Activated CD8-positive, alpha-beta T cell treated with anti-CD3 and anti-CD28 coated beads, Interleukin-2, amount 10 ng/mL, durations not matched to agents 7 days and 5 days (primary cell): ENCODE results near the gene AGXT. TPM values are rescaled to one million over a fixed set of nuclear protein-coding genes. Genes with fewer than 3 reads are reported as not detected.

Experiments used
- ATAC-seq: fragments of 150-1000 bp; cut with Tn5 transposase; one replicate; pipeline ENCODE4 v1.10.0; 2021; ENCODE audit warnings: moderate library complexity
- CTCF ChIA-PET: fragments of 350-600 bp; sonication (Branson Sonifier 250); formaldehyde crosslinking; loops from one replicate; lab custom pipeline; 2021; ENCODE audit warnings: antibody characterized with exemption; lab: Charles Lee
- POLR2A ChIA-PET: fragments of 350-600 bp; sonication (Branson Sonifier 250); formaldehyde crosslinking; loops from one replicate; lab custom pipeline; 2021; ENCODE audit warnings: antibody characterized with exemption; lab: Charles Lee
- DNase-seq: peaks from one replicate; pipeline ENCODE4 v3.0.0-alpha.2; 2020
- H3K27ac Mint-ChIP-seq: one replicate; pipeline ENCODE4 v1.8.0; 2021; ENCODE audit warnings: mild to moderate bottlenecking, mixed read lengths
- H3K27me3 Mint-ChIP-seq: one replicate; pipeline ENCODE4 v1.8.0; 2021; ENCODE audit warnings: low read depth, mixed read lengths
- H3K36me3 Mint-ChIP-seq: one replicate; pipeline ENCODE4 v1.8.0; 2021; ENCODE audit warnings: low read depth, mixed read lengths
- H3K4me1 Mint-ChIP-seq: one replicate; pipeline ENCODE4 v1.8.0; 2021; ENCODE audit warnings: low read depth, mixed read lengths
- H3K4me3 Mint-ChIP-seq: one replicate; pipeline ENCODE4 v1.8.0; 2021; ENCODE audit warnings: mild to moderate bottlenecking, mixed read lengths
- H3K9me3 Mint-ChIP-seq: one replicate; pipeline ENCODE4 v1.8.0; 2022; ENCODE audit warnings: mixed read lengths; ENCODE audit not compliant: insufficient read depth
- total RNA-seq, 2 experiments: library from RNA; stranded (reverse); gene quantifications; one replicate each; pipeline ENCODE4 v1.2.3, GENCODE V29; 2021

The AGXT gene
- total RNA-seq, 2 experiments from 2014 or later: not detected

DNA sequence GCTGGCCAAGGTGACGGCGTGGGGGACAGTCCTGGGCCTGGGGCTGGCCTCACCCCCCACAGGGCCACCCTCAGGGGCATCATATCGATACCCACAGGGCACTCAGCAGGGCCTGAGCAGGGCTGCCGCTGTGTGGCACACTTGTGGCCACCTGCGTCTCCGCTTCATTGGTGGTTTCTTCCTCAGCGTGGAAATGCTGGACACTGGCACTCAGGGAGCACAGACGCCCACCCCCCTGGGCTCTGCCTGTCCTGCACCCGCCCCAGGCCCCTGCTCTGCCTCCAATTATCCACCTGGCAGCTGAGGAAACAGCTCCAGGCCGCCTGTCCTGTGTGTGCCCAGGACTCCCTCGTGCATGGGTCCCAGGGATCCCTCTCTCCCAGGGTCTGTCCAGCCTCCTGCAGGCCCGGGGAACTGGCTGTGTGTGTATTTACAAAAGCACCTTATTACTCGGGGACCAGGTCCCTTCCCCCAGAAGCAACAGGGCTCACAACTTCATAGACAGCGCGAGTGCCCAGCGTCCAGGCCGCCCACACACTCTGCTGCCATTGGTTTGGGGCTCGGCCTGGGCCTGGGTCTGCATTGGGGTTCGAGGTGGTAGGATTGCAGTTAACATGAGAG lies 50.6 kb downstream of the AGXT start:
- H3K4me1 Mint-ChIP-seq: no peaks in the 10 kb centered on the region
- H3K36me3 Mint-ChIP-seq: no peaks in the 10 kb centered on the region
- H3K9me3 Mint-ChIP-seq: no peaks in the 10 kb centered on the region
- ATAC-seq: no peak
- no peak for DNase-seq
- no peak overlapping the region for H3K4me3 Mint-ChIP-seq
- no peak overlapping the region for H3K27ac Mint-ChIP-seq
- POLR2A ChIA-PET: no interaction called here
- peaks cover 3% of the 10 kb centered on the region for H3K27me3 Mint-ChIP-seq
- CTCF ChIA-PET: no interaction called here

DNA sequence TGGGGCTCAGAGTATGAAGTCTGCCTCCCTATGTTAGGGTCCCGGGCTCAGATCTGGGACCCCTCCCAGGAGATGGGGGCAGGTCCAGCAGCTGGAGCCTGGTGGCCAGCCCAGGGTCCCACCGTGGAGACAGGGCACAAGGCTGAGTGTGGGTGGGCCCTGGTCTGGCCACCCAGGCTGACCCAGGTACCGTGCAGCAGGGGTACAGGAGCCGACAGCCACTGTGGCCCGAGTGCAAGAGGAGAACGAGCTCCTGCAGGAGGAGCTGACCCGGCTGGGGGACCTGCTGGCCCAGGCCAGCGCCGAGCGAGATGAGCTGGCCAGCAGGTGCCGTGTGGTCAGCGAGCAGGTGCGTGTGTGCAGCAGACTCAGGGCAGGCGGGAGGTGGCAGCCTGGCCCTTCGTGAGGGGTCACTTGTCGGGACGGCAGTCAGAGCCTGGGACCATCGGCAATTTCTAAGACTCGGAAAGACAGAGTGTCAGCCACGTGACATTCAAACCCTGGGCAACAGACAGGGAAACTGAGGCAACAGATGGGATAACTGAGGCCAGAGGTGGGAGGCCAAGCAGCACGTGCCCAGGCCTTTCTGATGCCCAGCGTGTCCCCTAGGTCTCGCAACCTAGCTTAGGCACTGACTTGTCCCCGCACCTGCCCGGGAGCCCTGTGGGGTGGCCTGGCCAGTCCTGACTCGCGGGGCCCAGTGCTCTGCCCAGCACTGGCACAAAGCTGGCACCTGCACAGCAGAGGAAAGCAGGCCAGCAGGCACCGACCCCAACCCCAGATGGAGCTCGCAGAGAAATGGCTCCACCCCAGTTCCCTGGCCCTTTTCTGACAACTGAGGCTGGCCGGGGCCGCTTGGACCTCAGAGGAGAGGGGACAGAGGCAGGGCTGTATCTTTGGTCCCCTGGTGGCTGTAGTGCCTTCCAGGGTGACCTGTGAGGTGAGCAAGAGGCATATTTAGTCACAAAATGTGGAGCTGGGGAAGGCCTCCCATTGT lies 51.5 kb downstream of the AGXT start:
- no peaks in the 10 kb centered on the region for H3K36me3 Mint-ChIP-seq
- ATAC-seq (no peak), DNase-seq (no peak)
- no peak overlapping the region for H3K27ac Mint-ChIP-seq
- H3K4me3 Mint-ChIP-seq: no peak overlapping the region
- ChIA-PET CTCF (no interaction called here), POLR2A (no interaction called here)
- H3K4me1 Mint-ChIP-seq: no peaks in the 10 kb centered on the region
- H3K27me3 Mint-ChIP-seq: peaks cover 3% of the 10 kb centered on the region
- H3K9me3 Mint-ChIP-seq: no peaks in the 10 kb centered on the region

DNA sequence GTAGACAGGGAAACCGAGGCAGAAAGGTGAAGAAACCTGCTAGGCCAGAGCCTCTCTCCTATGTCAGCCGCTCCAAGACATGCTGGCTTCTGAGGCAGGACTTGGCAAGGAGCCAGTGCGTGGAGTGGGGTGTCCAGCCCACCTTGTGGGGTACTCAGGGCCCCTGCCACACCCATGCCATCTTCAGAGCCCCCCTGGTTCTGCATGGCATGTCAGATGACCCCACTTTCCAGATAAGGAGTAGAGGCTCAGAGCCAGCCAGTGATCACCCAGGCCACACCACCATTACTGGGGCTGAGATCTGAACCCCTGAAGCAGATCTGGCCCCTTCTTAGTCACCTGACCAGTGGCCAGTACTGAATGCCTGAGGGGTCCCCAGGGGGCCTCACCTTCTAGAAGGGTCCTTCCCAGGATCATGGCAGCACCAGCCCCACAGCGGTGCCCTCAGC lies 52.2 kb downstream of the AGXT start:
- ChIA-PET POLR2A (no interaction called here), CTCF (no interaction called here)
- ATAC-seq (no peak), DNase-seq (no peak)
- H3K9me3 Mint-ChIP-seq: no peaks in the 10 kb centered on the region
- H3K36me3 Mint-ChIP-seq: no peaks in the 10 kb centered on the region
- no peak overlapping the region for H3K4me3 Mint-ChIP-seq
- no peaks in the 10 kb centered on the region for H3K4me1 Mint-ChIP-seq
- H3K27me3 Mint-ChIP-seq: no peaks in the 10 kb centered on the region
- no peak overlapping the region for H3K27ac Mint-ChIP-seq

DNA sequence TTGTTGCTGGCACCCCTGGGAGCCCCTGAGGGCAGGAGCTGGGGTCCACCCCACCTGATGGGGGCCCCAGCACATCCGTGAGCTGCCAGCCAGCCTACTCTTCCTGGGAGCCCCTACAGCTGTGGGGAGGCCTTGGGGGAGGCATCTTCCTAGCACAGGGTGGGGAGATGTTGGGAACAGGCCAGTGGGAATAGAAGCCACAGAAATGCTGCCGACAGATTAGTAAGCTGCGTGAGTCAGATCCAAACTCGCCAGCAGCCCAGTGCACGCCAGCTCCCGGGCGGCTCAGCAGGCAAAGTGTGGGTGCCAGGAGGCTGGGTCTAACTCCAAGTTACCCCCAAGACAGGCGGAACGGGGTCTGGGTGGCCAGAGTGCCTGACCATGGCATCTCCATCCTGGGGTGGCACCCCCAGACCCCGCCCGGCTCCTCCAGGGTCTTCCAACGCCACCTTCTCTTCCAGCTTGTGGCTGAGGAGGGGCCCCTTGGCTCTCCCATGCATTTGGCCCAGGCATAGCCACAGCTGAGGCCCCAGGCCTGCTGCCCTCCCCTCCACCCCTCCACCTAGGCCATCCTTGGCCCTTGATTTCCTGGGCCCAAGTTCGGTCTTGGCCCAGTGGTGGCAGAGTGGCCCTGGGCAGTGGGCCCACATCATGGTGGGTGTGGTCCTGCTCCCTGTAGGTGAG lies 52.8 kb downstream of the AGXT start:
- H3K4me1 Mint-ChIP-seq: no peaks in the 10 kb centered on the region
- no peaks in the 10 kb centered on the region for H3K36me3 Mint-ChIP-seq
- no peaks in the 10 kb centered on the region for H3K27me3 Mint-ChIP-seq
- ChIA-PET CTCF (no interaction called here), POLR2A (no interaction called here)
- H3K4me3 Mint-ChIP-seq: no peak overlapping the region
- H3K9me3 Mint-ChIP-seq: no peaks in the 10 kb centered on the region
- ATAC-seq: no peak
- no peak overlapping the region for H3K27ac Mint-ChIP-seq
- DNase-seq: no peak

DNA sequence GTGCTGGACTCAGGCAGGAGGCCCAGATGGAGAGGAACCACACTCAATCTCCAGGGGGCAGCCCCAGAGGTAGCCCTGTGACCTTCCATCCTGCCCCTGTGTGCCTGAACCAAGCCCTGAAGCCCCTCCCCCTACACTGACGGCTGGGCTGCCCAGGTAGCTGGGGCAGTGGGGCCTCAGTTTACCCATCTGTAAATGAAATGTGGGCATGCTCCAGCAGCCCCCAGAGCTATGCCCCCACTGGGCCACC lies 53.3 kb downstream of the AGXT start:
- Mint-ChIP-seq H3K9me3 (no peaks in the 10 kb centered on the region), H3K36me3 (no peaks in the 10 kb centered on the region), H3K27me3 (no peaks in the 10 kb centered on the region), H3K27ac (no peak overlapping the region), H3K4me3 (no peak overlapping the region), H3K4me1 (no peaks in the 10 kb centered on the region)
- no peak for ATAC-seq
- ChIA-PET CTCF (no interaction called here), POLR2A (no interaction called here)
- DNase-seq: no peak

DNA sequence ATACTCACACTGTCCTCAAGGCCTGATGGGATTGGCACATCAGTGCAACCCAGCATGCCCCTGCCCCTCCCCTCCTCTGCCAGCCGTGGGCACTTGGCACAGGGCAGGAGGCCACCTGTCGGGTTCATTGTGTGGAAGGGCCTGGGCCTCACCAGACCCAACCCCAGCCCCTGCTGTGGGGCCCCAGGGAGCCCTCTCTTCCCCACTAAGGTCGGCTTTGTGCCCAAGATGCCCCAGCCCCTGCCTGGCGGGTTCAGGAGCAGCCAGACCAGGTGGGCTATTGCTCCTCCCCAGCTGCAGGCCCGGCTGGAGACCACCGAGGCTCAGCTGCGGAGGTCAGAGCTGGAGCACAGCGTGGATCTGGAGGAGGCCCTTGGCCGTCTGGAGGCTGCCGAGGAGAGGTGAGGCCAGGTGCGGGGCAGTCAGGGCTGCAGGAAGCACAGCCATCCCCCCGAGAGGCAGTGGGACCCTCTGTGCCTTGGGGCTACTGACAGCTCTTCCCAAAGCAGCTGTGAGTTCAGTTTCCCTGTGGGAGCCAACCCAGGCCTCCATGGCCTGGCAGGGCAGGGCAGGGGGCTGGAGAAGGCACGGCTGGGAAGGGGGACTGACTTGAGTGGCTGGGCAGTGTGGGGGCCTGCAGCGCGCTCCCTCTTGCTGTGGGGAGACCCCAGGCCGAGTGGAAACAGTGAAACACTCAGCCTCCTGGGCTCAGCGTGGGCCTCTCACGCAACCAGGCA lies 53.8 kb downstream of the AGXT start:
- ChIA-PET POLR2A (no interaction called here), CTCF (no interaction called here)
- H3K9me3 Mint-ChIP-seq: no peaks in the 10 kb centered on the region
- no peak overlapping the region for H3K27ac Mint-ChIP-seq
- no peaks in the 10 kb centered on the region for H3K4me1 Mint-ChIP-seq
- no peak overlapping the region for H3K4me3 Mint-ChIP-seq
- no peak for DNase-seq
- no peaks in the 10 kb centered on the region for H3K36me3 Mint-ChIP-seq
- ATAC-seq: no peak
- H3K27me3 Mint-ChIP-seq: no peaks in the 10 kb centered on the region

DNA sequence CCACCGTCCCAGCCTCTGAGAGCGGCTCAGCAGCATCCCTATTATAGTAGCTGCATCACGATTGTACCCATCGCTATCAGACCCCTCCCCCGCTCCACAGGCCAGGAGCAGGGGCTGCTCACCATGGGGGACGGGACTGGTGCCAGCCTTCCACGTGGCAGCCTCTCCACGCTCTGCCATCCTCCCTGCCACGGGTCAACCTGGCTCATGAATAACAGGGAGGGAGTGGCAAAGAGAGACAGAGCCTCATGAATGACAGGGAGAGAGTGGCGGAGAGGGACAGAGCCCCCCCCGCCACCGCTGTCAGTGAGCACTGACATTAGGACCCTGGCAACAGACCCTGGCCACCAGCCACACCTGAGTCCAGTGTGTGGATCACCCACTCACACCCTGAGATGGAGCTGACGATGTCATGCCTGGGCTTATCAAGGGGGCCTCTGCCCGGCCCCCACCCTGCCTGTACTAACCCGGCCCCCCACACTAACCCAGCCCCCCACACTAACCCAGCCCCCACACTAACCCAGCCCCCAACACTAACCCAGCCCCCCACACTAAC lies 54.4 kb downstream of the AGXT start:
- H3K4me3 Mint-ChIP-seq: no peak overlapping the region
- DNase-seq: no peak
- no peak for ATAC-seq
- POLR2A ChIA-PET: no interaction called here
- H3K4me1 Mint-ChIP-seq: no peaks in the 10 kb centered on the region
- H3K27ac Mint-ChIP-seq: no peak overlapping the region
- no peaks in the 10 kb centered on the region for H3K27me3 Mint-ChIP-seq
- CTCF ChIA-PET: no interaction called here
- H3K9me3 Mint-ChIP-seq: no peaks in the 10 kb centered on the region
- H3K36me3 Mint-ChIP-seq: no peaks in the 10 kb centered on the region

DNA sequence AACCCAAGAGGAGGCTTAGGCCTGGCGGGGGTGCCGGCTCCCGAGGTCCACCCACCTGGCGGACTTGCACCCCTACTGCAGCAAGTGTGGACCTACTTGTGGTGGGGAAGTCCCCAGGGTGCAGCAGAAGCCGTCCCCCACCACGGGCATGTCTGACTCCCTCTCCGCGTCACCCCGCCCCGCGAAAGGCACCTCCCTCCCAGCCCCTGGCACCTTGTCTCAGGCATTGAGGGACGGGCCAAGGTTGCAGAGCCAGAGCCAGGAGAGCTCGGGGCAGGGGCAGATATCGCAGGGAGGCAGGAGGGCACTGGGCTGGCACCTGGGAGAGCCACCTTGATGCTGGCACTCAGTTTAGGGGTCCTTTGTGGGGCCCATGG lies 56.6 kb downstream of the AGXT start:
- Mint-ChIP-seq H3K36me3 (no peaks in the 10 kb centered on the region), H3K27ac (no peak overlapping the region), H3K27me3 (no peaks in the 10 kb centered on the region), H3K9me3 (no peaks in the 10 kb centered on the region), H3K4me3 (no peak overlapping the region), H3K4me1 (no peaks in the 10 kb centered on the region)
- no peak for DNase-seq
- ATAC-seq: peak; percentile 22
- POLR2A ChIA-PET: no interaction called here
- CTCF ChIA-PET: no interaction called here

DNA sequence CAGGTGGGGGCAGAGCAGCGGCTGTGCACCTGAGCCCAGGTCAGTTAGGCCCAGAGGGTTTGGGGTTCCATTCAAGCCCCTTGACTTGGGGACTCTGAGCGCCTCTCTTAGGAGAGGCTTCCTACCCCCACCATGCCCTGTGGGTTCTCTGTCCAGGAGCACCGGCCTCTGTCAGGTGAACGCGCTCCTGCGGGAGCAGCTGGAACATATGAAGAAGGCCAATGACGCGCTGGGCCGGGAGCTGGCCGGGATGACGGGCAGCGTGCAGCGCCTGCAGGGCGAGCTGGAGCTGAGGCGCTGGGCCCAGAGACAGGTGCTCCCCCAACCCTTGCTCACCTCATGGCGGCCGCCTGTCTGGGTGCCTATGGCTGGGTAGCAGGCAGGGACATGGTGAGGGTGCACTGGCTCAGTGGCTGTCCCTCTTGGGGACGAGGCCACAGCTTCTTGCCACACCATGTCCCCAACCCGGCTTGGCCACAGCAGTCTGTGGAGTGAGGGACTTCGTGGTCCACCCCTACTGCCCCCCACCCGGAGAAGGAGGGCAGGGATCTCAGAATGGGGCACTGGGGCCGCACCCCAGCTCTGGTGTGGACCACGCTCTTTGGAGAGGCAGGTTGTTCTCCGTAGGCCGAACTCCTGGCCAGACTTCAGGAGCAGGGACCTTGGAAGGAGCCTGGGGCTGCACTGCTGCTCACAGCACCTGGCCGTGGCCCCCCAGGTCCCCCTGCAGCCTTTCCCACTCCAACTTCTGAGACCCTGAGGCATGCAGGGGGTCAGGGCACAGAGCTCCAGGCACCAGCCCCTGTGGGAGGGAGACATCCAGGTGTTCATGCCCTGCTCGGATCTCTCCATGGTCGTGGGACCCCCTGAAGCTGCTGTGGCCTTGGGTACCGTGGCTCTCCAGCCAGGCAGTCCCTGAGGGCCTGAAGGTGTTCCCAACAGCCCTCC lies 57.2 kb downstream of the AGXT start:
- no peaks in the 10 kb centered on the region for H3K36me3 Mint-ChIP-seq
- ChIA-PET POLR2A (no interaction called here), CTCF (no interaction called here)
- DNase-seq: no peak
- ATAC-seq: peak; percentile 34
- no peaks in the 10 kb centered on the region for H3K4me1 Mint-ChIP-seq
- no peaks in the 10 kb centered on the region for H3K27me3 Mint-ChIP-seq
- H3K27ac Mint-ChIP-seq: no peak overlapping the region
- no peak overlapping the region for H3K4me3 Mint-ChIP-seq
- no peaks in the 10 kb centered on the region for H3K9me3 Mint-ChIP-seq

DNA sequence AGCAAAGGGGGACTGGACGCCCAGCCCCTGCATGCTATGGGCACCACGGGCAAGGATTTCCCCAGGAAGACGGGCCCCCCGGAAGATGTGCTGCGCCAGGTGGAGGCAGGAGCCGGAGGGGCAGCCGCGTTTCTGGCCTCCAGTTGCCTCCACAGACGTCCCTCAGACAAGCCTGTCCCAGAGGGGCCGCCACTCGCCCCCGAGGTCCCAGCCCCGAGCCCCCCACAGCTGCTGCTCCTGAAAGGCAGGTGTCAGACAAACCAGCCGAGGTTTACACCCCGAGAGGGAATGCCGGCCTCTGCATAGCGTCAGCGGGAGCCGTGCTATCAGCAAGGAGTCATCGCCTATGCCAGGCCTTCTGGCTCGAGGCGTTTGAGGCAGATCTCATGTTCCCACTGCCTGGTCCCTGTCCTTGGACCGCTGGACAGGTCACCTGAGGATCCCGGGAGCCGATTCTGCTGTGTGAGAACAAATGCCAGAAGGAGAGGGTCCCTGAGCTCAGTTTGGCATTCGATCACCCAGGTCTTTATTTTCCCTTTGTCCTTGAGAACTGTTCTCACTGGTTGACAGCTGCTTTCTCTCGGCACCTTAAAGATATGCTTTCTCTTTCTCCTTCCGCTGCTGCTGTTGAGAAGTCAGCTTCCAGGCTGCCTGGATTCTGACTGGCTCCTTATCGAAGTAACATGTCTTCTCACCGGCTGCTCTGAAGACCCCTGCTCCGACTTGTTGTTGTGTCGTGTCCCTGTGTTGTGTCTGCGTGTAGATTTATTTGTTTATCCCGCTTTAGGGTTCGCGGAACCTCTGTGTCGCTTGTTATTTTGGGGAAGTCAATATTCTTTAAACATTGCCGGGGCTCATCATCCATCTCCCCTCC lies 58.1 kb downstream of the AGXT start:
- no peak overlapping the region for H3K4me3 Mint-ChIP-seq
- no peaks in the 10 kb centered on the region for H3K27me3 Mint-ChIP-seq
- H3K36me3 Mint-ChIP-seq: no peaks in the 10 kb centered on the region
- POLR2A ChIA-PET: no interaction called here
- no peaks in the 10 kb centered on the region for H3K9me3 Mint-ChIP-seq
- H3K4me1 Mint-ChIP-seq: no peaks in the 10 kb centered on the region
- H3K27ac Mint-ChIP-seq: no peak overlapping the region
- DNase-seq (no peak), ATAC-seq (no peak)
- CTCF ChIA-PET: interaction anchor here (0.6 kb wide), 1 partner anchor 9 kb away, joined by 3 read pairs; no protein-coding TSS in a partner anchor
